HTR-8/SVneo (cell line): ENCODE results near the gene DPP6.
"Not testable (repeated sequence)": the region's sequence is repeated elsewhere in the genome, so short reads cannot be mapped to it uniquely, and the experiment has no call there.

ENCODE experiments used
- DNase-seq: peaks from one replicate; pipeline ENCODE4 v3.0.0; 2011; ENCODE audit warnings: low spot score, mixed read lengths; ENCODE audit not compliant: insufficient read length
- FAIRE-seq: peaks from 2 replicates; lab custom pipeline; 2011; peaks lifted over from hg19 to GRCh38; lab: Jason Lieb, UNC

DPP6 gene

DNA sequence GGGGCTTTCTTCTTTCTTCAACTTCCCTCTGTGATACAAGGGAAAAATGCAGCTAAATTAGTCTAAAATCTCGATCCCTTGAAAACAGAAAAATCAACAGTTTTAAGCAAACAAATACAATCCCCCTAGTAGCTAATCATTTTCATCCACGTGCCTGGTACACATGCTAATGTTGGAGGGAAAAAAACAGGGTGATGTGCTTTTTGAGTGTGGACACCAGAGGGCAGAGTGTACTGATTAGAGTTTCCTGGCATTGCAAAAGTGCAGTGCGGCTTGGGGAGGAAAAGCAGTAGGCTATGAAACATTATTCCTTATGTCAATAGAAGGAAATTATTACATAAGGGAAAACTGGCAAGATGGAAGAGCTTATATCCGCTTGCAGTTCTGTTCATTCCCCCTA is 19.6 kb downstream of the DPP6 start:
- not testable (repeated sequence) for FAIRE-seq, DNase-seq

DNA sequence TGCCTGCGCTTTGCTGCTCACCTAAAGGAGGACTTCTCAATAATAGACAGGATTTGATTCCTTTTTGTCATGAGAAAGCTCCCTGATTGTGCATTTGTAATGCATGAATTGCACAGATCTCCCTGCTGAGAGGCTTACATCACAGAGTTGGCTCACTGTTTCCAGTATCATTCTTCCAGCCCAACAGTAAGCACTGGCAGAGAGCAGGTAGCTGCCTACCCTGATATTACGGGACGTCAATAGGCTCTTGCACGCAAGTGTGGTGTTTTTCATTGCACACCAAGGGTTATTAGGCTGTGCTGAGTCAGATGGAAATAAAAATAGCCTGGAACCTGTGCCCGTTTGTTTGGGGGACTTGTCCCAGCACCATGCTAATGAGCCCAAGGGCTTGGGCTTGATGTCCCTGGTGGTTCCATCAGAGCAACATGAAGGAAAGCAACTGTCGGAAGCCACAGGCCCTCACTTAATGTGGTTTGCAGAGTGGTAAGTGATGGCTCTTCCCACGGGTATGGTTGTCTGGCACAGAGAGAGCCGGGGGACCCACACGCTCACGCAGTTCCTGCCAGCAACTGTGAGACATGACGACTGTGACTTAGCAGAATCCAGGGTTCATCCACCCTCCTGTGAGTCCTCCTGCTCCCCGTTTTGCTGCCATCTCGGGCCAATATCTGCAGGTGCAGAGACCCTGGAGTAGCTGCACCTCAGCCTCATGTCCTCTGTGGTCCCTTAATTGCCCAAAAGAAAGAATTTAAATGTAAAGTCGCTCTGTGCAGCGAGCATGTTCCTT is 20.4 kb downstream of the DPP6 start:
- not testable (repeated sequence) for FAIRE-seq, DNase-seq

DNA sequence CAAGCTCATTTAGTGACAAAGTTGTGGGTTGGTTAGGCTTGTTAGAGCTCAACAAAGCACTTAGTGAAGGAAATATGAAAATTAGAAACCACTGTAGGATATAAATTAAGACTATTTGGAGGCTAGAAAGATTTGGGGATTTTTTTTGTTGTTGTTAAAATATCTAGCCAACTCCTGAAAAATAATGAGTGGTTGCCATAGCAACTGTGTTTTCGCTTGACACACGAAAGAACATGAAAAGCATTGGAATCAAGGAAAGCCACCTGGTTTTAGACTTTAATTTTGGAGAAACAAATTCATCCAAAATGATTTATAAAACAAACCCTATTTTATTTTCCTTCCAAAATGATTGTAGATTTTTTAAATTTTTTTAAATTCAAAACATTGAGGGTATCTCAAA is 26.3 kb downstream of the DPP6 start:
- FAIRE-seq, DNase-seq: not testable (repeated sequence)

DNA sequence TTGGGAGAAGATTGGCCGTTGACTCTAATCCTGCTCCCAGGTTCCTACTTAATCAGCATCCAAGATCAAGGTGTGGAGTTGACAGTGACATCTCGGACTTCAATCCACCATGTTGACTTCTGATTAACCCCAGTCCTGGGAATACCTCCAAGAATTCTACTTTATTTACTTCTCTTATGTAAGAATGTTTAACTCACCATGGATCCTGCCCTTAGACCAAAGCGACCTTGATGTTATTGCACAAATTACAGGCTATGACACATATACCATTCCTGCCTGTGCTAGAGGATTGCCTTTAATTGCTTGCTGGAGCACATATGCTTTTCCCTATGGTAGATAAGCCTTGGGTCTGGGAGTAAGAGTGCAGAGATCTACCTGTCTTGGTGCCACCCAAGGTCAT is 28.1 kb downstream of the DPP6 start:
- not testable (repeated sequence) for DNase-seq, FAIRE-seq

DNA sequence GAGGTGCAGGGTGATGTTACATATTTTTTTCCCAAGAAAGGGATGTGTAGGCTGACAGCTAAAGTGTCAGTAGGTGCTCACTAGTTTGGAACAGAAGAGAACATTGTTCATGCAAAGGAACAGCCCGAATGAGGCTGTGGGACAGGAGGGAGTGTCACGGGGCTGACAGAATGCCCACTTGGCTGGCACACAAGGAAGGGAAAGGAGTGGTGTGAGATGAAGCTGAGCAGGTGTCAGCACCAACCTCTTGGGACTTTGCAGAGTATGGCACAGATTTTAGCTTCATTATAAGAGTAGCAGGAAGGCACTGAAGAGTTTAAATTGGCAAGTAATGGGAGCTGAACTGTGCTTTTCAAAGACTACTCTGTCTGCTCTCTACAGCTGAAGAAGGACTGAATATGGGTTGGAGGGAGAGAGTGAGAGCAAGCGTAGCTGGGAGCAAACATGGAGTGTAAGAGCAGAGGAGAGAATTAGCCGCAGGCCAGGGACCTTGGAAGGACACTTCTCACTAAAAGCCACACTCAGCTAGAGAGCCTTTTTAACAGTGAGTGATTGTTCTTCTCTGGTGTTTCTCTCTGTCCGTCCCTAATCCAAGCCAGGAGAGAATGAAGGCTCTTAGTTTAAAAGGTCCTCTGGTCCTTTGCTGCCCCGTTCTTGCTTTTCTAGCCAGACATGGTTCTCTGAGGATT is 35.0 kb downstream of the DPP6 start:
- DNase-seq, FAIRE-seq: not testable (repeated sequence)

DNA sequence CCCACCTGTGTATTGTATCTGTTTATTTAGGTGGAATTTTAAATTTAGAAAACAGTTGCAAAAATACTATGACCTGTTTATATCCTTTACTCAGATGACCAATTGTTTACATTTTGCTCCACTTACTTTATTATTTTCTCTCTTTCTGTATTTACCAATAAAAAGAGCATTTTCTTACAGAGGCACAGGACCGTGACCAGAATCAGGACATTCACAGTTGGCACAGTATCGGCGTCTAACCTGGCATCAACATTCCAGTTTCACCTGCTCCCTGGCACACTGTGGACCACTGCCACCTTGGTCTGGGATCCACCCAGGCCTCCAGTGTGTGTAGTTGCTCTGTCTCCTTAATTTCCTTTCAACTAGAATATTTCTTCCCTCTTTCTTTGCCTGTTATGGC is 39.9 kb downstream of the DPP6 start:
- FAIRE-seq, DNase-seq: not testable (repeated sequence)

DNA sequence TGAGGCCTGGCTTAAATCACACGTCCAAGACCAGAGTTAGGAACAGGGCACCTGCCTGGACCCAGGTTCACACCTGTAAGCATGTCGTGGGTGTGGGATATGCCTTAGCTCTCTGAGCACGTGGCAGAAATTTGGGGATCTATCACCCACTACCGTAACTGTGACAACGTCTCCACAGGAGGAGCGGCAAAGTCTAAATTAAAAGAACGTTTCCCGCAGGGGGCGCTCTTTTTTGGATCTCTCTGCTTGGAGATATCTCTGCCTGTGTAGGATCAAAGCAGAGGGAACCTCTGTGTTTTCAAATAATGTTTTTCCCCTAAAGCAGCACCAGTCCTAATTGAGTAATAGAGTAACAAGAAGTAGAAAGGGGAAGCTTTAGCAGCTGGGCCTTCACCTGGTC is 43.0 kb downstream of the DPP6 start:
- not testable (repeated sequence) for DNase-seq, FAIRE-seq

DNA sequence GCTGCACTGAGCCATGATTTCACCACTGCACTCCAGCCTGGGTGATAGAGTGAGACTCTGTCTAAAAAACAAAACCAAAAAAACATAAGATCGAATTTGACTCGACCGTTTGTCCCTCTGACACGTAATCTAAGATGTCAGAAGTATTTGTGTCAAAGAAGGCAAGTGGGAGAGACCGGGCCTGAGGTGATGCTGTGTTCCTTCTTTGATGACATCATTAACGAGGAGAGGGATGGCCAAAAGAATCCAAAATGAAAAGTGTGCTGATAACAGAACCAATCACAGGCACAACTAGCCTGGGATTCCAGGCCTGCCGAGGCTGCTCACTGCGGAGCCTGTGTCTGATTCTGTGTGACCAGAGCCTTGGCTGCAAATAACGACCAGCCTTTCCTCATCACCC is 52.9 kb downstream of the DPP6 start:
- not testable (repeated sequence) for DNase-seq, FAIRE-seq

DNA sequence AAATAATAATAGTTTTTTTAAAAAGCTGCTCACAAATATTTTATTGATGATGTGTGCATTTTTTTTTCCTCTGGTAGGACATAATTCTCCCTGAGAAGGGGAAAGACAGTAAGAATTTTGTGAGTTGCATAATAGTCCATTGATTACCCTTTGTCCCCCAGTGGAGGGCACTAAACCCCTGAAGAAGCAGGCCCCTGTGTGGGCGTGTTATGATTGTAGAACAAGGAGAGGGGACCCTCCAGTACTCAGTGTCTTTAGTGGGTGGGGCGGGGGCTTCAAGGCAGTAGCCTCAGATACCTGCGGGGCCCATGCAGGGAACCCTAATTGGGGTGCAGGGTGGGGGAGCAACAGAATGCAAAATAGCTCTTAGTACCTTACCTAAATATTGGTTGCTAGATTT is 57.4 kb downstream of the DPP6 start:
- FAIRE-seq, DNase-seq: not testable (repeated sequence)

DNA sequence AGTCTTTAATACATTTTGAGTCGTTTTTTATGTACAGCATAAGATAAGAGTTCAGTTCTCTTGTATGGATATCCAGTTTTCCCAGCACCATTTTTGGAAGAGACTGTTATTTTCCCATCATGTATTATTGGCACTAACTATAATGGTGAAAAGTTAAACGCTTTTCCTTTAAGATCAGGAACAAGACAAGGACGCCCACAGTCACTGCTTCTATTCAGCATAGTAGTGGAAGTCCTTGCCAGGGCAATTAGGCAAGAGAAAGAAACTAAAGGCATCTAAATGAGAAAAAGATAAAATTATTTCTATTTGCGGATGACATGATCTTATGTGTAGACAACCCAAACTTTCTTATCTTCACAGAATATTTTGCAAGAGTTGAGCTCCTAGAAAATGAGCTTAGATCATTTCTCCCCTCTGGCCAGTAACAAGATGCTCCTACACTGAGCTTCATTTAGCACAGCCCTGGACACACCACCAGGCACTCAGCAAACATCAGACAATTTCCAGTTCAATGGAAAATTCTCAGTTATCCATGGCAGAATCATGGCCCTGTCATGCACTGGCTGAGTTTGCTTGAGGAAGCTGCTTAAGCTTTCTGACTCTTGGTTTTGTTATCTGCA is 61.6 kb downstream of the DPP6 start:
- not testable (repeated sequence) for FAIRE-seq, DNase-seq

DNA sequence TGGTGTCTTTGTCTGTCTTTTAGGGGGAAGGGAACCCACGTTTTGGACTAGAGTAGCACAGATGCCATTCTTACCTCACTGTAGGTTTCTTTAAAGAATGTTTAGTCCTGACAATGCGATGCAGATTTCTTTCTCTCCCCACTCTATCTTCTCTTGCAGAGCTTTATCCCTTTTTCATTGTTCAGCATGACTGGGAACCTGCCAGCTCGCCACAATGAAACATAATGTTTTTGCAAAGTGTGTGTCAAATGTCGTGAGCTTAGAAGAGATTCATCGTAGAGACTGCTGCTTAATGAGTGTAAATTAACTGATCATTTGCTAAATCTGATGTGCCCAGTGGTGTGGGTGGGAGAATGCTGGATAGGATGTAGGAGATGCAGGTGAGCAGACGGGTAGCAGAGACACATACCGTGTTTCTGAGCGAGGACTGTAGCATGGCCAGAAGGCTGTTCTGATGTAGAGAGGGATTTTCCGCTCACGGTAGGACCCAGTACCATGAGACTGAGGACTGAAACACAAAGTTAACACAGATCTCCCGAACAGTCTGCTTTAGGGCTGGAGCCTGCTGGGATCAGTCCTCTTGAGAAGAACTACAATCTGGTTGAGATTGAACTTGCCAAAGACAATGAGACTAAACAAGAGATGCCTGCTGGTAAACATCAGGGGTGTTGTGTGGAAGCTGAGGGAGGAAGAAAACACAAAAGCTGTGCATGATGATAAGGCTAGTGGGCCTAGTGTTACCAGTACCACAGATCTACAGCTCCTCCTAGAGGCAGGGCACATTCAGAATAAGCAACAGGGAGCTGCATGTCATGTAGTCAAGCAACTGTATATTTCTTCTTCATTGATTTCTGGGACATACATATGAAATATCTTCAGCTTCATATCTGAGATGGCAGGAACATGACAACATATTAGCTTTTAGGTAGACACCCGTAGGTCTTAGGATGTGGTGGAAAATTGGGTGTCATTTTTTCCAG is 65.5 kb downstream of the DPP6 start:
- not testable (repeated sequence) for FAIRE-seq, DNase-seq

DNA sequence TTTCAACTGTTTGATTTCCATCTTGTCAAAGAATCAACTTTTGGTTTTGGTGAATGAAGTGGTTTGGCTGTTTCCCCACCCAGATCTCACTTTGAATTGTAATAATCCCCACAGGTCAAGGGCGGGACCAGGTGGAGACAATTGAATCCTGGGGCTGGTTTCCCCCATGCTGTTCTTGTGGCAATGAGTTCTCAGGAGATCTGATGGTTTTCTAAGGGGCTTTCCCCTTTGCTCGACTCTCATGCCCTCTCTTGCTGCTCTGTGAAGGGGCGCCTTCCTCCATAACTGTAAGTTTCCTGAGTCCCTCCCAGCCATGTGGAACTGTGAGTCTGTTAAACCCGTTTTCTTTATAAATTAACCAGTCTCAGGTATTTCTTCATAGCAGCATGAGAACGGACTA is 68.6 kb downstream of the DPP6 start:
- not testable (repeated sequence) for DNase-seq, FAIRE-seq

DNA sequence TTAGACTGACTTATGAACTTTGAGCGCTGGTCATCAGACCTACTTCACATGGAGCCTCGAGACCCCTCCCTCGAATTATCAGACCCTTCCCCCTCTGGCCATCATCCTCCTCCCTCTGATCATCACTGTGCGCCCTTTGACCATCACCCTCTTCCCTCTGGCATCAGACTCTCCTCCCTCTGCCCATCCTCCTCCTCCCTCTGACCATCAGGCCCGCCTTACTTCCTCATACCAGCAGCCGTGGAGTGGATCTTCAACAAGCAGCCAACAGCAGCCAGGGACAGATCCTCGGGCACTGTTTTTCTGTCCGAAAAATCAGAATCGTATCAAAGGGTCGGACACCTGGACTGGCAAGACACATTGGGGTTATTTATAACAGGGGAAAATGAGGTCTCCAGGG is 70.5 kb downstream of the DPP6 start:
- not testable (repeated sequence) for FAIRE-seq, DNase-seq

DNA sequence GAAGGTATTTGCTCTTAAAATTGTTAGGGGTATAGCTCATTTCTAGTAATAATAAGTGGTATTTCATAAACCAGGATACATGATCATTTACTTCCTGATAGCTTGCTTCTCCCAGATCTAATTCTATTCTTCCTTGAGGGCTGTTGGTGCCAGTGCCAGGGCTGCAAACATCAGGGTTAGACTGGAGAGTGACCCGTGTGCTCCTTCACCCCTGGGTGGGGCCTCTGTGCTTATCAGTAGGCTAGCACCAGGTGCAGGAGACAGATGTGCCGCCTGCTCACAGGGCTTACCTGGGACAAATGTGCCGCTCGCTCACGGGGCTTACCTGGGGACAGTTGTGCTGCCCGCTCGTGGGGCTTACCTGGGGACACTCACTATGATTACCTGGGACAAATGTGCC is 71.2 kb downstream of the DPP6 start:
- not testable (repeated sequence) for DNase-seq, FAIRE-seq

DNA sequence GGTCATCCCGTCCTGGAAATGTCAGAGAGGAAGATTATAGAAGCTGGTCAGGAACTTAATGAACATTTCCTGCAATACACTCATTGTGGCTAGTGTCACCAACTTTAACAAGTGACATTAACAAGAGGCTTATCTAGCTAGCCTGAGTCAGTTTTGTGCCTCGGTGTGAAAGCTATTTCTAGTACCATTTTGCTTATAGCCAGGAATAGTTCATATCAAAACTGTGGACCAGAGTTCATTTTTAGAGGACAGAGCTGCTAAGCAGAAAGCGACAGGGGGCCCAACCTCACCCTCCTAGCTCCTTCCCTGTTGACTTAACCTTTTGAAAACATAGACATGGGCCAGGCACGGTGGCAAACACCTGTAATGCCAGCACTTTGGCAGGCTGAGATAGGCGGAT is 76.9 kb downstream of the DPP6 start:
- DNase-seq, FAIRE-seq: not testable (repeated sequence)

DNA sequence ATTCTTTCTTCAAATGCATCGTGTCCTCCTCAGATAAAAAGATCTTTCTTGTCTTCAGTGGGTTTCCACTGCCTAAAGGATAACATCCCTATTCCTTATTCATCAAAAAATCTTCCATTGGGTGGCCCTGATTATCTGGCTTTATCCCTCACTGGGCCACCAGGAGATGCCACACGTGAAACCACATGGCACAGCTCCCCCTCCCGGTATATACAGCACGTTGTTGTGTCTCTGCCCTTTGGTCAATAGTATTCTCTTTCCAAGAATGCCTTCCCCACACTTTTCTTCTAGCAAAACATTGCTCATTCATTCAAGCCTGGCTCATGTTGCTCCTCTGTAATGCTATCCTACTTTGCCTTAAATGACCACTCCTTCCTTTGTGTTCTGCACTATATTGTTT is 80.4 kb downstream of the DPP6 start:
- DNase-seq, FAIRE-seq: not testable (repeated sequence)

DNA sequence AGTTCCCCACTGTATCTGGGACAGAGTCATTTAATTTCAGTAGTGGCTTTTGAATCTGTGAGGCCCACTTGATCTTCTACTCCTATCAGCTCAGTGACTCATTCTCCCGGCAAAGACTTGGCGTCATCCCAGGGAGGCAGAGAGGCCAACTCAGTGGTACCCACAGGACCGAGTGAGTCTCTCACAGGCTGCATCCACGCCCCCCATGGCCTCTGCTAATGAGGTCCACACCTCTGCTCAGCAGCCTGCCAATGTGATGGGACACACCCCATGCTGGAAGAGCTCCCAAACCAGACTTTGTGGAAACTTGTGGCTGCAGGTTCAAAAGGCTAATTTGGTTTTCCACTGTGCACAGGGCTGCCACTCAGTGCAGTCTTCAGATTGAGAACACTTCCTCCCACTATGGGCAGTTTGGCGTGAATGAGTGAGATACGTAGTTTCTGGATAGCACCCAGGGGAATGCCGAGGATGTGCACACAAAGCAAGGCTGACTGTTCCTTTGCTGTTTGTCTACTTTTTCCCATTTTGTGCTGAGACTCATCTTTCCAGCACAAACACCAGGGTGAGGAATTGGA is 81.6 kb downstream of the DPP6 start:
- not testable (repeated sequence) for DNase-seq, FAIRE-seq

DNA sequence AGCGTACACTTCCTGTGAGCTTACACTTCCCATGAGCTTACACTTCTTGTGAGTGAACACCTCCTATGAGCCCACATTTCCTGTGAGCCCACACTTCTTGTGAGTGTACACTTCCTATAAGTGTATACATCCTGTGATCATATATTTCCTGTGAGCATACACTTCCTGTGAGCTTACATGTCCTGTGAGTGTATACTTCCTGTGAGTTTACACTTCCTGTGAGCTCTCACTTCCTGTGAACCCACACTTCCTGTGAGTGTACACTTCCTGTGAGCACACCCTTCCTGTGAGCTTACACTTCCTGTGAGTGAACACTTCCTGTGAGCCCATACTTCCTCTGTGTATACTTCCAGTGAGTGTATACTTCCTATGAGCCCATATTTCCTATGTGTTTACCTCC is 82.5 kb downstream of the DPP6 start:
- not testable (repeated sequence) for FAIRE-seq

DNA sequence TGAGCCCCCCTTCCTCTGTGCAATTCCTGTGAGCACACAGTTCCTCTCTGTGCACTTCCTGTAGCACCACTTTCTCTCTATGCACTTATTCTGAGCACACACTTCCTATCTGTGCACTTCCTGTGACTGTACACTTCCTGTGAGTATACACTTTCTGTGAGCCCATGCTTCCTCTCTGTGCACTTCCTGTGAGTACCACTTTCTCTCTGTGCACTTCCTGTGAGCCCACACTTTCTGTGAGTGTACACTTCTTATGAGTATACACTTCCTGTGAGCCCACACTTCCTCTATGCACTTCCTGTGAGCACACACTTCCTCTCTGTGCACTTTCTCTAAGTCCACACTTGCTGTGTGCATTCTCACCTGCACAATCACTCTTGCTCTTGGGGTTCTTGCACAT is 83.4 kb downstream of the DPP6 start:
- not testable (repeated sequence) for FAIRE-seq, DNase-seq

More for the DNA sequence above, 82.5 kb downstream of the DPP6 start:
- not testable (repeated sequence) for DNase-seq
